Measurements from ENCODE around the gene LDLRAD3. TPM values are rescaled to one million over a fixed set of nuclear protein-coding genes. Genes with fewer than 3 reads are reported as not detected.

The LDLRAD3 gene
- polyA plus RNA-seq, 3 donors = 7.3 to 14.1 (median 10.4) TPM

DNA sequence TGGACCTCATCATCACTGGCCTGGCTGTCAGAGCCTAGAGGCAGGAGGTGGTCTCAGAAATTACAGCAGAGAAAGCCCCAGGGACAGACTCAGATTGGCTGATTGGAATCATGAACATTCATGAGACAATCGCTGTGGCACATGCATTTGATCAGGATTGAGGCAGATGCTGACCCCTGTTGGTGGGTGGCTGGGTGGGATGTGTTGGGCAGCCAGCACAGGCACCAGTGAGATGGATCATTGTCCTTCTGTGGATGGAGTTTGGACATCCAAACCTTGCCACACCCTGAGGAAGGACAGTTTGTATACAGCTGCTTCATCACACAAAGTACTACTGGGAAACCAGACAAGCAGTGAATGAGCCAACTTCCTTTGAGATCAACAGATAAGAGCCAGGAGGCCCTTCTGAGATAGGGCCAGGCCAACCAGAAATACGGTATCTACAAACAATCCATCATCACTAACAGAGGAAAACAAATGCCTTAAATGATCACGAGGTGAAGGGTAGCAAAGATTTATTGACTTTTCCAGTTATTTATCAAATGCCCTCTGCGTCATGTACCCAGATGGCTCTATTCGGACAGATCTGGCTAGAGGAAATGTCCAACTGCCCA is 328.0 kb downstream of the LDLRAD3 start:
- no peak overlapping the region for H3K4me3 Mint-ChIP-seq
- Histone ChIP-seq H2AFZ (ENCODE audit: insufficient read depth, low read depth, low read length, poor library complexity, severe bottlenecking) (no peak overlapping the region), H3K4me3 (replicated peaks in 1 of 3; ENCODE audit: low read depth in 2 of 3, low read length in 3 of 3) (no peak overlapping the region), H3K4me1 (ENCODE audit: control insufficient read depth in 1 of 2, insufficient read depth in 2 of 2, low read length in 2 of 2) (no peaks in the 10 kb centered on the region), H3K36me3 (replicated peaks in 1 of 2; ENCODE audit: control insufficient read depth in 1 of 2, insufficient read depth in 2 of 2, low read length in 2 of 2) (peaks cover 59 to 74% of the 10 kb centered on the region in 2 donors), H4K20me1 (ENCODE audit: insufficient read depth, low read length) (peaks cover 11% of the 10 kb centered on the region), H3K79me2 (ENCODE audit: insufficient read depth, low read length) (no peaks in the 10 kb centered on the region), H3K9ac (ENCODE audit: insufficient read depth, low read length, poor library complexity, severe bottlenecking) (no peak overlapping the region), H3K4me2 (replicated peaks; ENCODE audit: extremely low read depth, low read length, poor library complexity, severe bottlenecking) (no peak overlapping the region), H3K27me3 (ENCODE audit: control insufficient read depth in 2 of 2, insufficient read depth in 2 of 2, low read length in 2 of 2) (no peaks in the 10 kb centered on the region), H3K9me3 (replicated peaks in 1 of 2; ENCODE audit: control insufficient read depth in 1 of 2, insufficient read depth in 1 of 2, low read length in 2 of 2) (no peaks in the 10 kb centered on the region), H3K27ac (ENCODE audit: low read depth in 1 of 2, low read length in 2 of 2) (no peak overlapping the region)
- intact Hi-C loops (cut with micrococcal nuclease) = no loop called here
- no peaks in the 10 kb centered on the region for H3K4me1 Mint-ChIP-seq
- H3K27me3 Mint-ChIP-seq (ENCODE audit: low read depth in 3 of 3) = peaks cover 0 to 2% (median 0%) of the 10 kb centered on the region in 3 donors
- peaks cover 0 to 3% (median 0%) of the 10 kb centered on the region in 7 donors for H3K9me3 Mint-ChIP-seq
- peaks cover 66 to 72% of the 10 kb centered on the region in 2 donors for H3K36me3 Mint-ChIP-seq
- WGBS (ENCODE audit: insufficient coverage) = 100% methylated on average over 3 of the region's 5 CpGs
- peak overlapping the region in 2 of 7 donors; percentile 1 to 32 for H3K27ac Mint-ChIP-seq
- no peak for DNase-seq
- TF ChIP-seq, protein P1, sequence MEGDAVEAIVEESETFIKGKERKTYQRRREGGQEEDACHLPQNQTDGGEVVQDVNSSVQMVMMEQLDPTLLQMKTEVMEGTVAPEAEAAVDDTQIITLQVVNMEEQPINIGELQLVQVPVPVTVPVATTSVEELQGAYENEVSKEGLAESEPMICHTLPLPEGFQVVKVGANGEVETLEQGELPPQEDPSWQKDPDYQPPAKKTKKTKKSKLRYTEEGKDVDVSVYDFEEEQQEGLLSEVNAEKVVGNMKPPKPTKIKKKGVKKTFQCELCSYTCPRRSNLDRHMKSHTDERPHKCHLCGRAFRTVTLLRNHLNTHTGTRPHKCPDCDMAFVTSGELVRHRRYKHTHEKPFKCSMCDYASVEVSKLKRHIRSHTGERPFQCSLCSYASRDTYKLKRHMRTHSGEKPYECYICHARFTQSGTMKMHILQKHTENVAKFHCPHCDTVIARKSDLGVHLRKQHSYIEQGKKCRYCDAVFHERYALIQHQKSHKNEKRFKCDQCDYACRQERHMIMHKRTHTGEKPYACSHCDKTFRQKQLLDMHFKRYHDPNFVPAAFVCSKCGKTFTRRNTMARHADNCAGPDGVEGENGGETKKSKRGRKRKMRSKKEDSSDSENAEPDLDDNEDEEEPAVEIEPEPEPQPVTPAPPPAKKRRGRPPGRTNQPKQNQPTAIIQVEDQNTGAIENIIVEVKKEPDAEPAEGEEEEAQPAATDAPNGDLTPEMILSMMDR (IDR thresholded peaks at IDR 0.05) = no peak

DNA sequence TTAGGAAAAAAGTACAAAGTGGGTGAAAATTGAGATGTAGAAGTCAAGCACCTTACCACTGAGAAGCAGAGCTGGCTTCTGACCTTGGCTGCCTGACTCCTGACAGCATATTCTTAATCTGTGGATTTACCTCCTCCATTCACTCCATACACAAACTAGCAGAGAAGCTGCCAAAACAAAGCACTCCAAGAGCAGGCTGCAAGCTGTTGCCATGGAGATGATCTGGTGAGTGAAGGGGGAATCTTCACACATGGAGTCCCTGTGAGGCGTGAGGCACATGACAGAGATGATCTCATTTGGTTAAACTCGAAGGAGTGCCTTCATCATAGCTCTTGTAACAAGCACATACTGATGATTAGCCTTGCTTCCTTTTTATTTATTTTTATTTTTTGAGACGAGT is 329.2 kb downstream of the LDLRAD3 start:
- no peaks in the 10 kb centered on the region for H3K4me1 Mint-ChIP-seq
- intact Hi-C loops (cut with micrococcal nuclease) = no loop called here
- H3K27ac Mint-ChIP-seq = no peak overlapping the region
- H3K36me3 ChIP-seq (replicated peaks in 1 of 2; ENCODE audit: control insufficient read depth in 1 of 2, insufficient read depth in 2 of 2, low read length in 2 of 2) = peaks cover 72 to 86% of the 10 kb centered on the region in 2 donors
- WGBS (ENCODE audit: insufficient coverage) = 96% methylated on average over 3 of the region's 3 CpGs
- no peaks in the 10 kb centered on the region for H3K79me2 ChIP-seq (ENCODE audit: insufficient read depth, low read length)
- H3K4me2 ChIP-seq (replicated peaks; ENCODE audit: extremely low read depth, low read length, poor library complexity, severe bottlenecking) = no peak overlapping the region
- H3K4me3 Mint-ChIP-seq = no peak overlapping the region
- TF ChIP-seq, protein P1 (IDR thresholded peaks at IDR 0.05) = no peak
- H3K27ac ChIP-seq (ENCODE audit: low read depth in 1 of 2, low read length in 2 of 2) = no peak overlapping the region
- H3K9ac ChIP-seq (ENCODE audit: insufficient read depth, low read length, poor library complexity, severe bottlenecking) = no peak overlapping the region
- DNase-seq = no peak
- no peak overlapping the region for H2AFZ ChIP-seq (ENCODE audit: insufficient read depth, low read depth, low read length, poor library complexity, severe bottlenecking)
- H3K27me3 Mint-ChIP-seq (ENCODE audit: low read depth in 3 of 3) = peaks cover 0 to 2% (median 0%) of the 10 kb centered on the region in 3 donors
- peaks cover 18% of the 10 kb centered on the region for H4K20me1 ChIP-seq (ENCODE audit: insufficient read depth, low read length)
- H3K4me3 ChIP-seq (replicated peaks in 1 of 3; ENCODE audit: low read depth in 2 of 3, low read length in 3 of 3) = no peak overlapping the region
- no peaks in the 10 kb centered on the region for H3K9me3 ChIP-seq (replicated peaks in 1 of 2; ENCODE audit: control insufficient read depth in 1 of 2, insufficient read depth in 1 of 2, low read length in 2 of 2)
- H3K27me3 ChIP-seq (ENCODE audit: control insufficient read depth in 2 of 2, insufficient read depth in 2 of 2, low read length in 2 of 2) = no peaks in the 10 kb centered on the region
- peaks cover 0 to 3% (median 0%) of the 10 kb centered on the region in 7 donors for H3K9me3 Mint-ChIP-seq
- no peaks in the 10 kb centered on the region for H3K4me1 ChIP-seq (ENCODE audit: control insufficient read depth in 1 of 2, insufficient read depth in 2 of 2, low read length in 2 of 2)
- peaks cover 78 to 82% of the 10 kb centered on the region in 2 donors for H3K36me3 Mint-ChIP-seq
